Fibroblast of pulmonary artery (primary cell): Measurements from ENCODE around the gene GPD1L.
A peak's percentile ranks its signal among the peaks of the same experiment; 100 is the strongest.

ENCODE experiments used
- DNase-seq: peaks from one replicate; pipeline ENCODE4 v3.0.0-alpha.2; 2010; ENCODE audit warnings: low read depth
- H3K4me3 ChIP-seq: replicated peaks from 2 replicates; pipeline ENCODE4 v1.5.1; 2011; ENCODE audit warnings: low read depth, mild to moderate bottlenecking, control low read depth, low read length, moderate library complexity
- TF ChIP-seq, protein P1 (sequence below): IDR thresholded peaks from 2 replicates; pipeline ENCODE4 v1.5.1; 2011; ENCODE audit warnings: mild to moderate bottlenecking, control low read depth, low read length, inconsistent platforms; ENCODE audit errors: missing control alignments

GPD1L gene

DNA sequence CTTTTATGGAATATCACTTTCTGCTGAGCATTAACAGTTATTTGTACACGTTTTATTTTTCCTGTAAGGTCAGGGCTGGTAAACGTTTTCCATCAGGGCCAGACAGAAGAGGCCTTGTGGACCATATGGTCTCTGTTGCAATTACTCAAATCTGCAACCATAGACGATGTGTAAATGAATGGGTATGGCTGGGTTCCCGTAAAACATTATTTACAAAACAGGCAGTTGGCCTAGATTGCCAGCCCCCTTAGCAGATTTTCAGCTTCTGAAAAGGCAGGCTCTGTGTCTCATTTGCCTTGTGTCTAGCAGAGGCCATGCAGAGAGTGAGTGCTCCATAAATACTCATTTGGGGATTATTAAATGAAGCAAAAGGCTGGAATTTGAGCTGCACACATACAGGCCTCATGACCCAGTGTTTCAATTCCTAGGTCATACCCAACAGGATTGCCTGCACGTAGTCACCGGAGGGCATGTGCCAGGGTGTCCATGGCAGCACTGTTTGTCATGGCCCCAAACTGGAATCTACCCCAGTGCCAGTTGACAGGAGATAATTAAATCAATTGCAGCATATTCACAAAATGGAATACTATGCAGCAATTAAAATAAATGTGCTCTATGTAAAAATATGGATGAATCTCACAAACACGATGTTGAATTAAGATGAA is 51.3 kb downstream of the GPD1L start:
- DNase-seq: no peak
- H3K4me3 ChIP-seq: no peak overlapping the region
- TF ChIP-seq, protein P1, sequence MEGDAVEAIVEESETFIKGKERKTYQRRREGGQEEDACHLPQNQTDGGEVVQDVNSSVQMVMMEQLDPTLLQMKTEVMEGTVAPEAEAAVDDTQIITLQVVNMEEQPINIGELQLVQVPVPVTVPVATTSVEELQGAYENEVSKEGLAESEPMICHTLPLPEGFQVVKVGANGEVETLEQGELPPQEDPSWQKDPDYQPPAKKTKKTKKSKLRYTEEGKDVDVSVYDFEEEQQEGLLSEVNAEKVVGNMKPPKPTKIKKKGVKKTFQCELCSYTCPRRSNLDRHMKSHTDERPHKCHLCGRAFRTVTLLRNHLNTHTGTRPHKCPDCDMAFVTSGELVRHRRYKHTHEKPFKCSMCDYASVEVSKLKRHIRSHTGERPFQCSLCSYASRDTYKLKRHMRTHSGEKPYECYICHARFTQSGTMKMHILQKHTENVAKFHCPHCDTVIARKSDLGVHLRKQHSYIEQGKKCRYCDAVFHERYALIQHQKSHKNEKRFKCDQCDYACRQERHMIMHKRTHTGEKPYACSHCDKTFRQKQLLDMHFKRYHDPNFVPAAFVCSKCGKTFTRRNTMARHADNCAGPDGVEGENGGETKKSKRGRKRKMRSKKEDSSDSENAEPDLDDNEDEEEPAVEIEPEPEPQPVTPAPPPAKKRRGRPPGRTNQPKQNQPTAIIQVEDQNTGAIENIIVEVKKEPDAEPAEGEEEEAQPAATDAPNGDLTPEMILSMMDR: no peak

DNA sequence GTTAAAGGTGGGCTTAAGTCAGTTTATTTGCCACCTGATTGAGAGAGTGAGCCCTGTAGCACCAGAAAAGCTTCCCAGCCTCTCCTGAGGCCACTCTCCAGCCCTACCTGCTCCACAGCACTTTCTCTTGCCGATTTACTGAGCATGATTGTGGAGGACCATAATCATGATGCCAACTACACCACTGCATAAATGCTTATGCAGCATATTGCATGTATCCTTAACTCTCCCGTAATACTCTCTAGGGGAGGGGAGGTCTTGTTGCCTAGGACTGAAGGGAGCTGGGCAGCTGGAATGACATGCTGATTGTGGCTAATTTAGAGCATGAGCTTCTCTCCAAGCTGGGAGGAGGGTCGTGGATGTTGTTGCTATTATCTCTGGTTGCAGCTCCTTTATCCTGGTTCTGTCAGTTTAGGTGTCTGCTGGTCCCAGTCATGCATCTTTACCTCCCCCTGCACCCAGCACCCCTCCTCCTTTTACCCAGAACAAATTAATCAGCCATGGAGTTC is 54.3 kb downstream of the GPD1L start:
- DNase-seq: no peak
- TF ChIP-seq, protein P1: no peak
- H3K4me3 ChIP-seq: no peak overlapping the region

- TF ChIP-seq, protein P1: no peak
- H3K4me3 ChIP-seq: no peak overlapping the region
- DNase-seq: no peak
These were observed 59.0 kb downstream of the GPD1L start for GRCh38 chr3:32165442-32165841.

DNA sequence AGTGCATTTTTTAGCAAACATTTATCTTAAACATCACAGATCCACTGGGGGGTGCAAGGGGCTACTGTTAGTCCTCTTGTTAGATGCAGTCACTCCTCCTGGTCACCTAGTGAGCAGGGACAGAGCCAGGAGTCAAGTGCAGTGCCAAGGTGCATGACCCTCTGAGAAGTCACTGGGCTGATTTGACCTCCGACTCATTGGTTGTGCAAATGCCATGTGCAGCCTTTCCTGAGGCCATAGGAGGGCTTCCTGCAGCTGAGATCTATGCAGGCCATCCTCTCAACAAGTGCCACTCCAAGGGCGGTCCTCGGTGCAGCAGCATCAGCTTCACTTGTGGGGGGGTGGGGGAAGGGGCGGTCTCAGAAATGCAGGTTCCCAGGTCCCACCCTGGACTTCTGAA is 60.2 kb downstream of the GPD1L start:
- no peak for DNase-seq

GRCh38 chr3:32172420-32172819 is 66.0 kb downstream of the GPD1L start:
- no peak for DNase-seq
- no peak overlapping the region for H3K4me3 ChIP-seq
- TF ChIP-seq, protein P1: no peak

More for the DNA sequence above, 60.2 kb downstream of the GPD1L start:
- TF ChIP-seq, protein P1: no peak
- no peak overlapping the region for H3K4me3 ChIP-seq

GRCh38 chr3:32175607-32176197 is 69.3 kb downstream of the GPD1L start:
- peak; percentile 84 for DNase-seq
- H3K4me3 ChIP-seq: no peak overlapping the region
- TF ChIP-seq, protein P1: peak; percentile 73
